Posterior vena cava (tissue), 2 donors: ENCODE data around the gene ZDBF2. TPM values are rescaled to one million over a fixed set of nuclear protein-coding genes. Genes with fewer than 3 reads are reported as not detected.
"Not testable (repeated sequence)": the region's sequence is repeated elsewhere in the genome, so short reads cannot be mapped to it uniquely, and the experiment has no call there.

Source experiments
- DNase-seq: peaks from one replicate; pipeline ENCODE4 v3.0.0-alpha.2; 2020; ENCODE audit warnings: low spot score
- intact Hi-C, 2 donors: fragments of 100-400 bp; cut with DNase I; formaldehyde crosslinking; loops; one replicate each; pipeline versions ENCODE4 v1.14.1 to v1.14.2; 2022 to 2023
- long read RNA-seq, 2 donors: library from polyadenylated mRNA; unstranded; transcript quantifications; one replicate each; pipeline ENCODE4 v2.0.0, GENCODE V29; 2020 to 2021
- total RNA-seq, 2 donors: library from RNA; stranded (reverse); fragmentation: NEBNext Ultra II Directional; extraction: Animal tissue kit (Norgen Biotek cat#: 25700); gene quantifications; one replicate each; pipeline ENCODE4 v1.2.1, GENCODE V29; 2021
- donor health status: DM: yes; HTN: yes; CAD: no.
- donor health status: DM: yes; HTN: yes; CAD: no.

The ZDBF2 gene
- 10 to 100 TPM; 16.0 to 16.1 TPM for total RNA-seq
- long read RNA-seq, donor 1, partial matches to known transcripts: 0 of 2 reads
- long read RNA-seq, donor 1, other reads (novel, unspliced or antisense): 2 of 2 reads
- long read RNA-seq, donor 2, partial matches to known transcripts: 0 of 1 reads
- long read RNA-seq, donor 2, other reads (novel, unspliced or antisense): 1 of 1 reads

DNA sequence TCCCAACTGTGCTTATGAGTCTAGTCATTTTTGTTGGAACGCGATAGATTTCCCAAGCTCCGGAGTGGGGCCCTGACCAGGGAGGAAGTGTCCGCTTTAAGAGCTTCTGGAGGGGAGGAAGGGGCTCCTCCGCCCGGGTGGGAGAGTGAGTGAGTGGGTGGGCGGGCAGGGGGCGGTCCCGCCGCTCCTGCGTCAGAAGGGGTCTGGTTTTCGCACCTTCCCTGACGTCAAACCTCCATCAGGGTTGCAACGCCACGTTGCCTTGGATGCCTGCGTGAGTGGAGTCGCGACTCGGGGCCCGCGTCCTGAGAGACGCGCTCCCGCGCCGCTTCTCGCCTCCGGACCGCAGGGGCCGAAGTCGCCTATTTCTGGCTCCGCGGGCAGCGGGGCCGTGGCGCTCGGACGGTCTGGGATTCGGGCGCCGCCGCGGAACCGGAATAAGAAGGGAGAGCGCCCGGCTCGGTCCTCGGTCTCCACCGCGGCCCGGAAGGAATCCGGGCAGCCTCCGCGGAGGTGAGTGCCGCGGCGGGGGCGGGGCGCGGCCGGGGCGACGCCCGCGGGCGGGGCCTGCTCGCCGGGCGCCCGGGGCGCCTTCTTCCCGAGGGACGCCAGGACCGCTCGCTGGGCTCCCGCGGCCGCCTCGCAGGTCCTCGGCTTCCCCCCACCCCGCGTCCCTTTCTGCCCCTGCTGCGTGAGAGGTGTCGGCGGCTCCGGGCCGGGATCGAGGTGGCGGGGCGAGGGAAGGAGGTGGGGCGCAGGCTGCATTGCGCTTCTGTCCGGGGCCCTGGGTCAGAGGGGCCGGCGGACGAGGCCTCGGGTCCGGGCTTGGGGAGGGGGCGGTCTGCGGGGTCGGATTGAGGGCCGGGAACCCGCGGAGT, at the start of gene ZDBF2:
ZDBF2 (plus strand) TSS at position 230 of the 878 bp plus-strand sequence. CDS start 7,187 bp downstream, outside the sequence.
- intact Hi-C loops: no loop called here
- DNase-seq: no peak

DNA sequence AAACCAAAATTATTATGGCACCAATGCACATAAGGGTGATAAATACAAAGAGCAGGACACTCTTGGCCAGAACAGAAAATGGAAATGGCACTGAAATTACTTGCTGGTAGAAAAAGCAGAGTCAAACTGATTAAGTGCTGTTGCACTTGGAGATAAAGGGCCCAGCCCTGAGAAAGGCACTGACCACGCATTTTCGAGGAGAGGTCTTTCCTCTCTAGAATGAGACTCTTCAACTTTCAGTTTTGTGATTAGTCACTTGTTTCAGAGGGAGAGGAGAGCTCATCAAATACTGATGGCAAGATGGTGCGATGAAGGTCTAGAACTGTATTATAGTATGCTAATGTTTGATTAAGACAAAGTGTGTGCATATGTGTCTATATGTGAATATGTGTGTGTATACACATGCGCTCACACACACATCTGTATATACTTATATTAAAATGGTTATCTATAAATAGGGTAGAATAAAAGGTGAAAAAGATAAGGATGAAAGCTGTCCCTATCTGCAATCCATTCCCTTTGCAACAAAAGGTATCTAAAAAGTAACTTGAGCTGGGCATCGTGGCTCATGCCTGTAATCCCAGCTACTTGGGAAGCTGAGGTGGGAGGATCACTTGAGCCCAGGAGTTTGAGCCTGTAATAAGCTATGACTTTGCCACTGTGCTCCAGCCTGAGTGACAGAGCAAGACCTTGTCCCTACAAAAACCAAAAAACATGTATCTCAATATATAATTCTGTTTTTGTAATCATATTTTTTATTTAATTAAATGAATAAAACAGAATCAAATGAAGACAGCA, 48.8 kb upstream of the ZDBF2 start:
- intact Hi-C loops: no loop called here
- no peak for DNase-seq

DNA sequence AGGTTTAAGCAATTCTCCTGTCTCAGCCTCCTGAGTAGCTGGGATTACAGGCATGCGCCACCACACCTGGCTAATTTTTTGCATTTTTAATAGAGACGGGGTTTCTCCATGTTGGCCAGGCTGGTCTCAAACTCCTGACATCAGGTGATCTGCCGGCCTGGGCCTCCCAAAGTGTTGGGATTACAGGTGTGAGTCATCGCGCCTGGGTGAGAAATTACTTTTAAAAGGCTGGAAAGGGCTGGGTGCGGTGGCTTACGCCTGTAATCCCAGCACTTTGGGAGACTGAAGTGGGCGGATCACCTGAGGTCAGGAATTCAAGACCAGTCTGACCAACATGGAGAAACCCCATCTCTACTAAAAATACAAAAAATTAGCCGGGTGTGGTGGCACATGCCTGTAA, 45.8 kb upstream of the ZDBF2 start:
- intact Hi-C loops, DNase-seq: not testable (repeated sequence)

GRCh38 chr2:206229642-206230041, 44.8 kb upstream of the ZDBF2 start:
- intact Hi-C loops: no loop called here
- DNase-seq: no peak

GRCh38 chr2:206230060-206230762, 44.3 kb upstream of the ZDBF2 start:
- no peak for DNase-seq
- intact Hi-C loops: no loop called here

- intact Hi-C loops: no loop called here
- no peak for DNase-seq
These were observed 42.7 kb upstream of the ZDBF2 start for GRCh38 chr2:206231669-206232286.

- no peak for DNase-seq
- intact Hi-C loops: no loop called here
These were observed 42.0 kb upstream of the ZDBF2 start for GRCh38 chr2:206232287-206233035.

GRCh38 chr2:206239157-206239556, 35.3 kb upstream of the ZDBF2 start:
- no peak for DNase-seq
- intact Hi-C loops: no loop called here

DNA sequence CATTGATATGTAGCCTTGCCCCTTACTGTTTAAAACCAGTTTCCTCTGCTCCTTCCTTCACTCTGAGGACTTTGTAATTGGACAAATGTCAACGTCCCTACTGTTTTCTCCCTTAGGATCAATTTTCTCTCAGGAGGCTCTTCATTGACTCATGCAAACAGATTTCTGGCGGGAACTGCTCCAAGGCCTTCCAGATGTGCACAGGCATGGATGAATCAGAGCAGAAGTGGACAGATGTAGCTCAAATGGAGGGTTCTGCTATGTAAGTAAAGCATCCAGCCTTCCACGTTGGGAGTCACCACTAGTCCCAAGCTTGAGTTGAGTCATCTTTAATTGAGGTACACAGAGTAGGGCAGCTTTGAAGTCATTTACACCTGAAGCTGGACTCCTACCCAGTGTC, 34.1 kb upstream of the ZDBF2 start:
- intact Hi-C loops: no loop called here

GRCh38 chr2:206241736-206242135, 32.7 kb upstream of the ZDBF2 start:
- DNase-seq: no peak
- intact Hi-C loops: no loop called here

More for the DNA sequence above, 34.1 kb upstream of the ZDBF2 start:
- no peak for DNase-seq

- intact Hi-C loops: no loop called here
- no peak for DNase-seq
These were observed 29.2 kb upstream of the ZDBF2 start for GRCh38 chr2:206245265-206245672.

GRCh38 chr2:206250041-206250897, 24.2 kb upstream of the ZDBF2 start:
- no peak for DNase-seq
- intact Hi-C loops: no loop called here

GRCh38 chr2:206253125-206253776, 21.2 kb upstream of the ZDBF2 start:
- no peak for DNase-seq
- intact Hi-C loops: no loop called here

GRCh38 chr2:206253777-206254166, 20.7 kb upstream of the ZDBF2 start:
- no peak for DNase-seq
- intact Hi-C loops: loop anchor here in 1 of 2 donors (2.0 kb wide), 1 partner anchor 19 kb away; no protein-coding TSS in a partner anchor

DNA sequence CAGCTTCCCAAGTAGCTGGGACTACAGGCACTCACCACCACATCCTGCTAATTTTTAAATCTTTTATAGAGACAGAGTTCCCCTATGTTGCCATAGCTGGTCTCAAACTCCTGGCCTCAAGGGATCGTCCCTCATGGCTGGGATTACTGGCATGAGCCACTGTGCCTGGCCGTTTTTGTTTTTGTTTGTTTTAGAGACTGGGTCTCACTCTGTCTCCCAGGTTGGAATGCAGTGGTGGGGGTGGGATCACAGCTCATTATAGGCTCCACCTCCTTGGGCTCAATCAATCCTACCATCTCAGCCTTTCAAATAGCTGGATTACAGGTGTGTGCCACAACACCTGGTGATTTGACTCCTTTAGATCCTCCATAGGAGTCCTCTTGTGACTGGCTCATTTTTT, 19.5 kb upstream of the ZDBF2 start:
- intact Hi-C loops: loop anchor here in 1 of 2 donors (2.0 kb wide), 1 partner anchor 18 kb away; no protein-coding TSS in a partner anchor
- no peak for DNase-seq

- intact Hi-C loops: no loop called here
- DNase-seq: no peak
These were observed 17.7 kb upstream of the ZDBF2 start for GRCh38 chr2:206256706-206257205.

- no peak for DNase-seq
- intact Hi-C loops: no loop called here
These were observed 17.1 kb upstream of the ZDBF2 start for GRCh38 chr2:206257350-206257749.
